Activated naive CD4-positive, alpha-beta T cell treated with anti-CD3 and anti-CD28 coated beads for 36 hours (primary cell): ENCODE measurements around the gene PAEP. TPM values are rescaled to one million over a fixed set of nuclear protein-coding genes. Genes with fewer than 3 reads are reported as not detected.
"Not testable (repeated sequence)": the region's sequence is repeated elsewhere in the genome, so short reads cannot be mapped to it uniquely, and the experiment has no call there.

Experiments used
- CTCF ChIA-PET: fragments of 350-600 bp; sonication (Branson Sonifier 250); formaldehyde crosslinking; loops from one replicate; lab custom pipeline; 2021; ENCODE audit warnings: antibody characterized with exemption; lab: Charles Lee
- DNase-seq: peaks from one replicate; pipeline ENCODE4 v3.0.0-alpha.2; 2020
- H3K27ac Mint-ChIP-seq: one replicate; pipeline ENCODE4 v1.8.0; 2021; ENCODE audit warnings: mild to moderate bottlenecking, mixed read lengths
- H3K27me3 Mint-ChIP-seq: one replicate; pipeline ENCODE4 v1.8.0; 2021; ENCODE audit warnings: low read depth, mixed read lengths
- H3K36me3 Mint-ChIP-seq: one replicate; pipeline ENCODE4 v1.8.0; 2021; ENCODE audit warnings: low read depth, mixed read lengths
- H3K4me1 Mint-ChIP-seq: one replicate; pipeline ENCODE4 v1.8.0; 2021; ENCODE audit warnings: low read depth, mixed read lengths
- H3K4me3 Mint-ChIP-seq: one replicate; pipeline ENCODE4 v1.8.0; 2021; ENCODE audit warnings: mild to moderate bottlenecking, moderate library complexity, mixed read lengths
- H3K9me3 Mint-ChIP-seq: one replicate; pipeline ENCODE4 v1.8.0; 2021; ENCODE audit warnings: mixed read lengths
- intact Hi-C: fragments of 100-400 bp; cut with micrococcal nuclease; formaldehyde crosslinking; loops from one replicate; pipeline ENCODE4 v1.15.1; 2023
- total RNA-seq, 2 experiments: library from RNA; stranded (reverse); gene quantifications; one replicate each; pipeline ENCODE4 v1.2.3, GENCODE V29; 2021

The PAEP gene
- total RNA-seq, 2 experiments from 2014 or later: not detected

DNA sequence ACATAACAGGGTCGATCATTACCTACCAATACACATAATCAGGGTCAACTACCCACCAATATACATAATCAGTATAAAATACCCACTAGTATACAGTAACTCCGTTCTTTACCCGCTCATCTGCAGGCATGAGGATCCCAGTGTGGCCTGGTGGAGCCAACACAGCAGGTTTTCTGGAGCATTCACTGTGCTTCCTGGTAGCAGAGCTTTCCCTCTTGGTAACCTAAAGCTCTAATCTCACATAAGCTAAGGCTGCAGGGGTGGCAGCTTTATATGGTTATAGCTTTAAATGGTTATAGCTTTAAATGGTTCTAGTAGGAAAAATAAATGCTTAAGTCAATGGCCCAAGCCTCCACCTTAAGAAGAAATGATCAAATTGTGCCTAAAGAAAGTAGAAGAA is 28.4 kb upstream of the PAEP start:
- Mint-ChIP-seq H3K9me3 (no peaks in the 10 kb centered on the region), H3K4me1 (no peaks in the 10 kb centered on the region), H3K27ac (no peak overlapping the region), H3K27me3 (peaks cover 9% of the 10 kb centered on the region), H3K4me3 (no peak overlapping the region), H3K36me3 (no peaks in the 10 kb centered on the region)
- DNase-seq: no peak
- CTCF ChIA-PET: no interaction called here
- intact Hi-C loops: no loop called here

DNA sequence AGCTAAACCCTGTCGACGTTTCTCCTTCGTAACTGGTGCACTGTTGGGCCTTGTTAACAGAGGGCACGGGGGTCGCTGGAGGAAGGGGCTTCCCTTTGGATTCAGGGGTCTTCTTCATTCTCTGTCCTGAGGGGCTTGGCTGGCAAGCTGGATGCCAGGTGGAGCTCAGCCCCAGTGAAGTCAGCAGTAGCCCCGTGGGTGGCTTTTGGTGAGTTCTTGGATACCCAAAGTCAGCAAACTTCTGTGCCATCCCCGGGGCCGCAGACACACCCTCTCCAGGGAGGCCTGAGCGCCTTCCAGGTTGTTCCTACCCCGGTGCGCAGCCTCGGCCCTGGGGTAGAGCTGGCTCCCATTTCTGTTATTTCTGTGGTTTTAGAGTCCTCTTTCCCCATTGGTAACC is 27.9 kb upstream of the PAEP start:
- CTCF ChIA-PET: no interaction called here
- intact Hi-C loops: no loop called here
- DNase-seq: no peak
- H3K36me3 Mint-ChIP-seq: no peaks in the 10 kb centered on the region
- no peaks in the 10 kb centered on the region for H3K4me1 Mint-ChIP-seq
- no peak overlapping the region for H3K27ac Mint-ChIP-seq
- peaks cover 9% of the 10 kb centered on the region for H3K27me3 Mint-ChIP-seq
- H3K4me3 Mint-ChIP-seq: no peak overlapping the region
- H3K9me3 Mint-ChIP-seq: no peaks in the 10 kb centered on the region

DNA sequence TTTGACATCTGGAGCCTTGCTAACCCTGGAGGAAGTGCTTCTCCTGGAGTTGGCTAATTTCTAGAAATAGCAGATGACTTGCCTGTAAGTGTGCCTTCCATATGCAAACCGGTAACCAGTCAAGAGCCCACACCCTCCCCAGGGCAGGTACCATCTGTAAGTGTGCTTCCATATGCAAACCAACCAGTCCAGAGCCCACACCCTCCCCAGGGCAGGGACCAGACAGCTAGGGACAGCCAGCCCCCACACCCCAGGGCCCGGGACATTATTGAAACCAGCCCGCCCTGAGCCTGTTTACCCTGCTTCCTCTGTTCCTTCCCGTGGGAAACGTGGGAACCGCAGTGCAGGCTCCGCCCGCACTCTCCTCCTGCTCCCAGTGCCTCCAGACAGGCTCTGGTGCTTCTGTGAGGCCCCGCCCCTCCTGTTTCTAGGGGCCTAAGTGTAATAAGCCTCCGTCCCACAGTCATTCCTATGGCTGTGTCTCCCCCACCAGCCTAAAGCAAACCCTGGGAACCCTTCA is 27.3 kb upstream of the PAEP start:
- H3K36me3 Mint-ChIP-seq, H3K4me1 Mint-ChIP-seq, CTCF ChIA-PET, H3K27ac Mint-ChIP-seq, DNase-seq, intact Hi-C loops, H3K4me3 Mint-ChIP-seq, H3K9me3 Mint-ChIP-seq: not testable (repeated sequence)
- peaks cover 12% of the 10 kb centered on the region for H3K27me3 Mint-ChIP-seq

DNA sequence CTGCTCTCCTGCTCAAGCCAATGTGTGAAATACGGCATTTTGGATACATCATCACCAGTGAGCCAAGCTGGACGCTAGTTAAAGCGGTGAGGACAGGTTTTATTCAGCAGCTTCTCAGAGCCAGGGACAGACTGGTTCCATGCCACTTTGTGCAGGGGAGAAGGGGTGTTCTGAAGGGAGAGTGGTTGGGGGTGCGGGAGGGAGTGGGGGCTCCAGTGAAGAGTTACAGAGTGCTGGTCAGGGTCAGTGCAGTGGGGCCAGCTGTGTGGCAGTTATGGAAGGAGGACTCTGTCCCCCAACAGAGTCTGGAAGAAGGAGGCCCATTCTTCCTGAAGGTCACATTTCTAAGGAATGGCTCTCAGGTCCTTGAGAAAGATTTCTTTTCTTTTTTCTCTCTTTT is 26.7 kb upstream of the PAEP start:
- H3K9me3 Mint-ChIP-seq, H3K36me3 Mint-ChIP-seq, intact Hi-C loops, H3K27ac Mint-ChIP-seq, CTCF ChIA-PET, H3K4me3 Mint-ChIP-seq, DNase-seq, H3K4me1 Mint-ChIP-seq: not testable (repeated sequence)
- peaks cover 14% of the 10 kb centered on the region for H3K27me3 Mint-ChIP-seq

DNA sequence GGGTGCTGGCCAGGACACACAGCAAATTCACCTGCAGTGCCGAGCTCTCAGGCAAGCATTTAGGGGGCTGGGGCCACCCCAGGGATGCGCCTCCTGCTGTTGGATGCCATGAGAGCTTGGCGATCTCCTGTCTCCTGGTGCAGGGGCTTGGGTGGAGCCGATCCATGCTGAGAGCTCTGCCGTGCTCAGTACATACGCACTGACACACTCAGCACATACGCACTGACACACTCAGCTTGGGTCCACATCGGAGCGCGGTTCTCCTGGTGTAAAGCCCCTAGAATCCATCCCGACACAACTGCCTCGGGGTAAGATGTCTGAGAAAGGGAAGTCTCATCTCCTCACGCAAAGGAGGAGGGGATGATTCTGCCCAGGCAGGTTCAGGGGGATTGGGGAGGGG is 25.9 kb upstream of the PAEP start:
- H3K4me1 Mint-ChIP-seq, intact Hi-C loops, H3K9me3 Mint-ChIP-seq, H3K36me3 Mint-ChIP-seq, CTCF ChIA-PET, H3K27ac Mint-ChIP-seq, DNase-seq, H3K4me3 Mint-ChIP-seq: not testable (repeated sequence)
- H3K27me3 Mint-ChIP-seq: peaks cover 14% of the 10 kb centered on the region

DNA sequence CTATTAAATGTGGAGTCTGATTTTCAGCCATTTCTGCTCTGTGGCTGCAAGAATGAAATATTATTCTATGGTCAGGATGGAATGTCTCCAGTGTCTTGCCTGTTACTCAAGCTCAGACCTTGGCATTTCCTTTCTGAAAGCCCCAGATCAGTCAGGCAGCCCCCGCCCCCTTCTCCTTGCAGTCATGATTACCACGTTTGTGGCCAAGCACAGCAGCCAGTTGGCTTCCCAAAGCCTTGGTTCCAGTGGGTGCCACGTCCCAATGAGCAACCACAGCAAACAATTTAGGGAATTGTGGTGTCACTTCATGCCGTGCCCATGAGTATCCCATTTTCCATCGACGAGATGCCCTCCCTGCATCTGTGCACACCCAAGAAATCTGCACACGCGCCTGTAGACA is 25.3 kb upstream of the PAEP start:
- Mint-ChIP-seq H3K4me3 (no peak overlapping the region), H3K9me3 (no peaks in the 10 kb centered on the region), H3K4me1 (no peaks in the 10 kb centered on the region), H3K27me3 (peaks cover 14% of the 10 kb centered on the region), H3K27ac (no peak overlapping the region), H3K36me3 (no peaks in the 10 kb centered on the region)
- intact Hi-C loops: no loop called here
- CTCF ChIA-PET: no interaction called here
- DNase-seq: no peak

DNA sequence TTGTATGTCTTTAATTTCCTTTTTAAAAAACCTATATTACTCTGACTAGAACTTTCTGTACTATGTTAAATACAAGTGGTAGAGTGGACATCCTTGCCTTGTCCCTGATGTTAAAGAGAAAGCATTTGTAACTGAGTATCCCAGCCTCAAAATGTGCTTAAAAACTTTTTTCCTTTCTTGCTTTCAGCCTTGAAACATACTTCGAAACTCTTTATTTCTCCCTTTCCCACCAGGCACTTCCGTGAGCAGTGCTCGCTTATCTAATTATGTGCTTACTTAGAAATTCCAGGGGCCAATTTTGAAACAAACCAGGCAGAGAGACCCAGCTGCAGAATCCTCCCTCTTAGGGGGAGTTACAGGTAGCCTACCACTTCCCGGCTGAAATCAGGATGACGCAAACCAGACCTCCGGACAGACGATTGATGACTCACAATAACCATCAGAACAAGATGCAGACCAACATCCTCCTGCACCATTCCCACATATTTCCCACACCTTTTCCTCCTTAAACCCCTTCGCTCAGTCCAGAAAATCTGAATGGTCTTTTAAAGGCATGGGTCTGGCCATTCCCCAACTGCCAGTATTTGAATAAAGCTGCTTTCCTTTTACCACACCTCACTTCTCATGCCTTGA is 18.2 kb upstream of the PAEP start:
- intact Hi-C loops, H3K36me3 Mint-ChIP-seq, DNase-seq, CTCF ChIA-PET, H3K4me1 Mint-ChIP-seq, H3K9me3 Mint-ChIP-seq, H3K4me3 Mint-ChIP-seq, H3K27ac Mint-ChIP-seq: not testable (repeated sequence)
- H3K27me3 Mint-ChIP-seq: peaks cover 11% of the 10 kb centered on the region

DNA sequence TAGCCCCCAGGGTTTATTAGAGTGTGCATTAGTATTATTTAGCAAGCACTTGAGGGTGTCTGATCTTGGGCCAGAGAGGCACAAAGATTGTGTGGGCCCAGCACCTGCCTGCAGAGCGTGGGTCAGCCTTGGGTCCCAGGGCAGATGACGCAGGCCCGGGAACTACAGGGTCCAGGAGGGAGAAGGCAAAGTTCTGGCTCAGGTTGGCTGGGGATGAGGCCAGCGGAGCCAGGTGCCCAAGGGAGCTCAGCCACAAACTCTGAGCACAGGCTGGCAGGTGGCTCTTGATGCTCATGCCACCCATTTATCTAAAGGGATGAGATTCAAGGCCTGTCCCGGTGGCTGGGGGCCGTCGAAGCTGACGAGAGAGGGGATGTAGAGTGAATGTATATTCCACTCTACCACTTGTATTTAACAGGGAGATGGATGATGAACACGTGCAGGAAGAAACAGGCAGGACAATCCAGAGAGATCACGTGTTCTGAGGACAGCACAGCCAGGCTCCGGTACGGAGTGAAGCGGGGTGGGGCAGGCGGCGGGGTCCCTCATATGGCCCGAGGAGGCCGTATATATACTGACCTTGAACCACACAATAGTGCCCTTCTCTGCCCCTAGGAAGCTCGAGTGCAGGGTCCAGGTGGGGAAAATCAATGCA is 16.4 kb upstream of the PAEP start:
- Mint-ChIP-seq H3K4me3 (no peak overlapping the region), H3K27me3 (peaks cover 6% of the 10 kb centered on the region), H3K36me3 (no peaks in the 10 kb centered on the region), H3K4me1 (no peaks in the 10 kb centered on the region), H3K9me3 (no peaks in the 10 kb centered on the region), H3K27ac (no peak overlapping the region)
- CTCF ChIA-PET: no interaction called here
- no peak for DNase-seq
- intact Hi-C loops: no loop called here

DNA sequence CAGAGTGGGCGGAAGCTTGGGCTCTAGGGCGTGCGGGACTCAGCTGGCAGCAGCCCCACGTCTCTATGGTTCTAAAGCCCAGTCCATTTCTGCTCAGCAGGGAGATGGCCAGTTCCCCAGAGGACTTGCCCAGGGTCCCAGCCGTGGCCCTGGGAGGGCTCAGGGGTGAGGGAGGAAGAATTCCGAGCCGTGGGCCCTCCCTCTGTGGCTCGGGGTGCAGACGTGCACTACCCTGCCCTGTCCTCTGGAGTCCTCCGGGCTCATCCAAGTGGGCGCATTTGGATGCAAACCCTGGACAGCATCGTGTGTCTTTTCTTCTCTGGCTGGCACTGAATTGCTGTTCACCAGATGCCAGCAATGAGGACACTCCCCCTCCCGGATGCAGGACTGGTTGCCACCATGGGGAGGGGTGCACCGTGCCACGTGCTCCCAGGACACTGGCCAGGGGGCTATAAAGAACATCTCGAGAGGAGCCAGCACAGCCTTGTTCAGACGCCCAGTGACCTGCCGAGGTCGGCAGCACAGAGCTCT is 15.8 kb upstream of the PAEP start, which contains the start of gene OBP2A:
Gene OBP2A, plus strand, starts transcription at position 481 of the 531 bp plus-strand sequence. CDS start 55 bp downstream, outside the sequence.
- intact Hi-C loops, H3K9me3 Mint-ChIP-seq, DNase-seq, CTCF ChIA-PET, H3K4me3 Mint-ChIP-seq, H3K4me1 Mint-ChIP-seq, H3K36me3 Mint-ChIP-seq, H3K27ac Mint-ChIP-seq, H3K27me3 Mint-ChIP-seq: not testable (repeated sequence)

DNA sequence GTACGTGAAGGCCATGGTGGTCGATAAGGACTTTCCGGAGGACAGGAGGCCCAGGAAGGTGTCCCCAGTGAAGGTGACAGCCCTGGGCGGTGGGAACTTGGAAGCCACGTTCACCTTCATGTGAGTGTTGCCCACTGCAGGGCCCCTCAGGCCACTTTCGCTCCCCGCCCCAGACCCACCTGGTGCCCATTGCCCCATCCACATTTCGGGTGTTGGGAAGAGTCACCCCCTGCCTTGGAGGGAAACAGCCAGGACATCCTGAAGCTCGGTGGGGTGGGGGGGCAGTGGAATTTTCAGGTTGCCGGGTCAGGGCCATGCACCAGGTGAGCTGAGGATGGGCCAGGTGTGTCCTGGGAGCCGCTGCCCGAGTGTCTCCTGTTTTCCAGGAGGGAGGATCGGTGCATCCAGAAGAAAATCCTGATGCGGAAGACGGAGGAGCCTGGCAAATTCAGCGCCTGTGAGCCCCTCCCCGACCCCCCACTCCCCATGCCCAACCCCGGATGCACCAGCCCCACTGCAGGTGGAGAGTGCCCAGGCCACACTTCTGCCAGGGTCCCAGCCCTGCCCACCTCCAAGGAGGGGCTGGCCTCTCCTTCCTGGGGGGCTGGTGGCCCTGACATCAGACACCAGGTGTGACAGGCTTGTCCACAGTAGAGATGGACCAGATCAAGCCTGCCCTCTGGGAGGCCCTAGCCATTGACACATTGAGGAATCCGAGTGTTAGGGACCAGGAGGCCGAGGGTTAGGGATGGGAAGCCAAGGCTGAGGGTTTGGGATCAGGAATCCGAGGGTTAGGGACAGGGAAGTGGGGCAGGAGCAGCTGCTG is 14.6 kb upstream of the PAEP start:
- CTCF ChIA-PET, H3K4me1 Mint-ChIP-seq, intact Hi-C loops, DNase-seq, H3K4me3 Mint-ChIP-seq, H3K27me3 Mint-ChIP-seq, H3K36me3 Mint-ChIP-seq, H3K27ac Mint-ChIP-seq, H3K9me3 Mint-ChIP-seq: not testable (repeated sequence)

DNA sequence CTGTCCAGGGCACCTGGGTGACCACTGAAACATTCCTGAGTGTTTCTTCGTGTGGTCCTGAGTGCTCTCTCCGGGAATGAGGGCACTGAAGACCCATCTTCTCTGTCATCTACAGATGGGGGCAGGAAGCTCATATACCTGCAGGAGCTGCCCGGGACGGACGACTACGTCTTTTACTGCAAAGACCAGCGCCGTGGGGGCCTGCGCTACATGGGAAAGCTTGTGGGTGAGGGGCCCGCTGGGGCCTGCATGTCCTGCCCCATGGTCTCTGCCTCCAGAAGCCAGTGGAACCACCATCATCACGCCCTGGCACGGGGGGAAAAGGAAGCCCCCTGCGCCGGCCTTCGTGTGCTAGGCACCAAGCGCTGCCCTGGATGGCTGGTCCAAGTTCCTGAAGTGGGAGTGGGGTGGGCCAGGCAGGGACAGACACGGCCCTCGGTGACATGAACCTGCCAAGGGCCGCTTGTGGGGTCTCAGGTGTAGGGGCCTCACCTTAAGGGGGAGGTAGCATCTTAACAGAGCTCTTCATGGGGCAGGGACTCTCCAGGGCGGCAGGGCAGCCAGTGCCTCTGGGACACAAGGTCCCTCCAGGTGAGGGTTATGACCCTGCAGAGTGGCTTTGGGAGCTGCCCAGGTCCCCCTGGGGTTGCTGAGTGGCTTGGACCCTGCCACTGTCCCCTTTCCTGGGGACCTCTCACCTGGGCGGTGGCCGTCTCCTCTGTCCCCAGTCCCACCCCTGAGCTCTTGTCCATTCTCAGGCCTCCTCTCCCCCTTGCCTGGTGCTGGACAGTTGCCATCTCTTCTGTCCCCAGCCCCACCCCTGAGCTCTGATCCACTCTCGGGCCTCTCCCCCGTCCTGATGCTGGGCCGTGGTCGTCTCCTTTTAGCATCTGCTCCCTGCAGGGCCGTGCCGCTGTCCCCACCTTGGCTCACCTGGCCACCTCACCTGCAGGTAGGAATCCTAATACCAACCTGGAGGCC is 13.5 kb upstream of the PAEP start:
- Mint-ChIP-seq H3K27ac (no peak overlapping the region), H3K36me3 (no peaks in the 10 kb centered on the region), H3K9me3 (no peaks in the 10 kb centered on the region), H3K4me3 (no peak overlapping the region), H3K27me3 (peaks cover 1% of the 10 kb centered on the region), H3K4me1 (no peaks in the 10 kb centered on the region)
- no peak for DNase-seq
- CTCF ChIA-PET: no interaction called here
- intact Hi-C loops: no loop called here
